ENCODE data around the gene DAZAP1. TPM values are rescaled to one million over a fixed set of nuclear protein-coding genes. Genes with fewer than 3 reads are reported as not detected.

Gene DAZAP1
- total RNA-seq, 1 donor, result 43.8 TPM

GRCh38 chr19:1428738-1429391 lies 21.5 kb downstream of the DAZAP1 start:
- no peak overlapping the region for H3K4me3 ChIP-seq (ENCODE audit: low read depth, low read length)
- no peak for DNase-seq (ENCODE audit: low read depth)
- no peak for TF ChIP-seq CTCF (IDR thresholded peaks at IDR 0.05; ENCODE audit: insufficient read depth, low read length)

DNA sequence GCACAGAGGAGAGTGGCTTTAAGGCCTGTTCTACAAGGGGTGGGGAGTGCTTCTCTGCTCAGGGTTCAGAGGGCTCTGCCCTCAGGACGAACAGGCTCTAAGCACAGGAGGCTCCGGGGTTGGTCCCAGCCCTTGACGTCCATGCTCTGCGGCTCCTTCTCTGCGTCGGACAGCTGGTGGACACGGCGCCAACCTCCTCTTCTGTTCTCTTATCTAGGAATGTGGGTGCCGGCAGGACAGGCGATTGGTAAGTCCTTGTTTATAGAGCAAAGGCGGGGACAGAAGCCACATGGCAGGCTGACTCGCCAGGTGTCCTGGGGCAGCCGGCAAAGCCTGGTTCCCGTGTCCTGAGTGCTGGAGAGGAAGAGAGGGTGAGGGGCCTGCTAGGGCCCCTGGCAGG lies 22.4 kb downstream of the DAZAP1 start:
- no peak for TF ChIP-seq CTCF (IDR thresholded peaks at IDR 0.05; ENCODE audit: insufficient read depth, low read length)
- no peak for DNase-seq (ENCODE audit: low read depth)

GRCh38 chr19:1430246-1430645 lies 22.9 kb downstream of the DAZAP1 start:
- no peak for DNase-seq (ENCODE audit: low read depth)
- TF ChIP-seq CTCF (IDR thresholded peaks at IDR 0.05; ENCODE audit: insufficient read depth, low read length), result no peak
- H3K4me3 ChIP-seq (ENCODE audit: low read depth, low read length), result no peak overlapping the region

More for the DNA sequence above, 22.4 kb downstream of the DAZAP1 start:
- no peak overlapping the region for H3K4me3 ChIP-seq (ENCODE audit: low read depth, low read length)

DNA sequence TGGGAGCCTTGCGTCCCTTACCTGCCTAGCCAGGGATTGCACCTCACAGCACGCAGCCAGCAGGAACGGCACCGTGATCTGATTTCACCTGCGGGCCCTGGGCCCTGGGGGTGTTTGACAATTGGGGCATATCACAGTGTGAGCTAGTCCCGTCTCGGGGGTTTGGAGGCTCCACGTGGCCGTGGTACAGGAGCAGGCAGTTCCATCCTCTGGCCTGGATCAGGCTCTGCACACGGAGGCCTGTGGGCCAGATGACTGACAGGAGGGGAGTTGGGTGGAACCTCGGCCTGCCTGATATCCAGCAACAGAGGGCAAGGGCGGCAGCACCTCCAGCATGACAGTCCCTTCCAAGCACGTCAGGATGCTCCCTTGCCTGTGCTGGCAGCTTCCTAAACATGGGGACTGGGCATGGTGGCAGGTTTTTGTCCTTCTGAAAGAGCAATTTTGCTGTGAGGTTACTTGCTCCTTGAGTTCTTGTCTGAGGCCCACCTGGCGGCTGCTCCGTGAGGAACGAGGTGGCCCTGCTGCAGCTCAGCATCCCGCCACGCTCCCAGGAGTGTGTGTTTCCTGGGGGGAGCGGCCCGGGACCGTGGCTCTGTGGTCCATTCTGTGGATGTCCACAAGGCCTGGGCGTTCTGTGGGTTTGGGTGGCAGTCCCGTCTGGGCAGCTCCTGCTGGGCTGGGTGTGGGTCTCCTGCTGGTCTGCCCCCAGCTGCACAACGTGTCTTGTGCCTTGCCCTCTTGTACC lies 24.5 kb downstream of the DAZAP1 start:
- no peak for TF ChIP-seq CTCF (IDR thresholded peaks at IDR 0.05; ENCODE audit: insufficient read depth, low read length)
- no peak overlapping the region for H3K4me3 ChIP-seq (ENCODE audit: low read depth, low read length)
- DNase-seq (ENCODE audit: low read depth), result no peak

GRCh38 chr19:1432507-1432887 lies 25.1 kb downstream of the DAZAP1 start:
- TF ChIP-seq CTCF (IDR thresholded peaks at IDR 0.05; ENCODE audit: insufficient read depth, low read length), result no peak
- no peak for DNase-seq (ENCODE audit: low read depth)
- H3K4me3 ChIP-seq (ENCODE audit: low read depth, low read length), result no peak overlapping the region

GRCh38 chr19:1433119-1434039 lies 26.0 kb downstream of the DAZAP1 start:
- no peak overlapping the region for H3K4me3 ChIP-seq (ENCODE audit: low read depth, low read length)

More at GRCh38 chr19:1433119-1434039, 26.0 kb downstream of the DAZAP1 start:
- no peak for TF ChIP-seq CTCF (IDR thresholded peaks at IDR 0.05; ENCODE audit: insufficient read depth, low read length)
- no peak for DNase-seq (ENCODE audit: low read depth)

Data from fibroblast of the aortic adventitia (primary cell).